Measurements from ENCODE around the gene PPFIA4.

Gene PPFIA4

GRCh38 chr1:203090421-203091198 is 64.3 kb downstream of the PPFIA4 start:
- 84 to 88% methylated on average over 6 of the region's 6 CpGs for WGBS, 2 experiments
- no peaks in the 10 kb centered on the region for H3K27me3 ChIP-seq (ENCODE audit: control insufficient read depth, insufficient read depth, low read length, poor library complexity, severe bottlenecking)
- no peaks in the 10 kb centered on the region for H3K36me3 ChIP-seq (ENCODE audit: control insufficient read depth, insufficient read depth, low read length)
- H3K9me3 ChIP-seq (ENCODE audit: control insufficient read depth, low read length), result no peaks in the 10 kb centered on the region
- peaks cover 26% of the 10 kb centered on the region for H3K4me1 ChIP-seq (ENCODE audit: control insufficient read depth, insufficient read depth, low read length)
- no peak overlapping the region for H3K4me3 ChIP-seq (ENCODE audit: insufficient read depth, low read depth, low read length)
- H3K27ac ChIP-seq (ENCODE audit: insufficient read depth, low read depth, low read length, poor library complexity, severe bottlenecking), result no peak overlapping the region

- Histone ChIP-seq H3K4me1 (ENCODE audit: control insufficient read depth, insufficient read depth, low read length) (peaks cover 22% of the 10 kb centered on the region), H3K27me3 (ENCODE audit: control insufficient read depth, insufficient read depth, low read length, poor library complexity, severe bottlenecking) (no peaks in the 10 kb centered on the region), H3K27ac (ENCODE audit: insufficient read depth, low read depth, low read length, poor library complexity, severe bottlenecking) (no peak overlapping the region), H3K4me3 (ENCODE audit: insufficient read depth, low read depth, low read length) (no peak overlapping the region), H3K36me3 (ENCODE audit: control insufficient read depth, insufficient read depth, low read length) (no peaks in the 10 kb centered on the region), H3K9me3 (ENCODE audit: control insufficient read depth, low read length) (no peaks in the 10 kb centered on the region)
- 86 to 95% methylated on average over 4 of the region's 4 CpGs for WGBS, 2 experiments
Measured at GRCh38 chr1:203091199-203091477, 64.8 kb downstream of the PPFIA4 start.

- Histone ChIP-seq H3K9me3 (ENCODE audit: control insufficient read depth, low read length) (no peaks in the 10 kb centered on the region), H3K27ac (ENCODE audit: insufficient read depth, low read depth, low read length, poor library complexity, severe bottlenecking) (no peak overlapping the region), H3K27me3 (ENCODE audit: control insufficient read depth, insufficient read depth, low read length, poor library complexity, severe bottlenecking) (no peaks in the 10 kb centered on the region), H3K36me3 (ENCODE audit: control insufficient read depth, insufficient read depth, low read length) (no peaks in the 10 kb centered on the region), H3K4me3 (ENCODE audit: insufficient read depth, low read depth, low read length) (no peak overlapping the region), H3K4me1 (ENCODE audit: control insufficient read depth, insufficient read depth, low read length) (peaks cover 16% of the 10 kb centered on the region)
- WGBS, 2 experiments, result 87 to 88% methylated on average over 6 of the region's 6 CpGs
Measured at GRCh38 chr1:203091761-203092330, 65.6 kb downstream of the PPFIA4 start.

- H3K4me1 ChIP-seq (ENCODE audit: control insufficient read depth, insufficient read depth, low read length), result peaks cover 8% of the 10 kb centered on the region
- H3K4me3 ChIP-seq (ENCODE audit: insufficient read depth, low read depth, low read length), result no peak overlapping the region
- WGBS, 2 experiments, result 86 to 89% methylated on average over 1 of the region's 1 CpG
- H3K27me3 ChIP-seq (ENCODE audit: control insufficient read depth, insufficient read depth, low read length, poor library complexity, severe bottlenecking), result no peaks in the 10 kb centered on the region
- no peaks in the 10 kb centered on the region for H3K36me3 ChIP-seq (ENCODE audit: control insufficient read depth, insufficient read depth, low read length)
- no peak overlapping the region for H3K27ac ChIP-seq (ENCODE audit: insufficient read depth, low read depth, low read length, poor library complexity, severe bottlenecking)
- no peaks in the 10 kb centered on the region for H3K9me3 ChIP-seq (ENCODE audit: control insufficient read depth, low read length)
Measured at GRCh38 chr1:203093754-203094410, 67.6 kb downstream of the PPFIA4 start.

GRCh38 chr1:203095061-203095690 is 68.9 kb downstream of the PPFIA4 start:
- no peaks in the 10 kb centered on the region for H3K4me1 ChIP-seq (ENCODE audit: control insufficient read depth, insufficient read depth, low read length)
- H3K9me3 ChIP-seq (ENCODE audit: control insufficient read depth, low read length), result no peaks in the 10 kb centered on the region
- H3K36me3 ChIP-seq (ENCODE audit: control insufficient read depth, insufficient read depth, low read length), result no peaks in the 10 kb centered on the region
- 89 to 100% methylated on average over 1 of the region's 1 CpG for WGBS, 2 experiments
- H3K27me3 ChIP-seq (ENCODE audit: control insufficient read depth, insufficient read depth, low read length, poor library complexity, severe bottlenecking), result no peaks in the 10 kb centered on the region
- no peak overlapping the region for H3K27ac ChIP-seq (ENCODE audit: insufficient read depth, low read depth, low read length, poor library complexity, severe bottlenecking)
- H3K4me3 ChIP-seq (ENCODE audit: insufficient read depth, low read depth, low read length), result no peak overlapping the region

- H3K27me3 ChIP-seq (ENCODE audit: control insufficient read depth, insufficient read depth, low read length, poor library complexity, severe bottlenecking), result no peaks in the 10 kb centered on the region
- H3K27ac ChIP-seq (ENCODE audit: insufficient read depth, low read depth, low read length, poor library complexity, severe bottlenecking), result no peak overlapping the region
- no peaks in the 10 kb centered on the region for H3K36me3 ChIP-seq (ENCODE audit: control insufficient read depth, insufficient read depth, low read length)
- H3K4me1 ChIP-seq (ENCODE audit: control insufficient read depth, insufficient read depth, low read length), result no peaks in the 10 kb centered on the region
- no peak overlapping the region for H3K4me3 ChIP-seq (ENCODE audit: insufficient read depth, low read depth, low read length)
- no peaks in the 10 kb centered on the region for H3K9me3 ChIP-seq (ENCODE audit: control insufficient read depth, low read length)
Measured at GRCh38 chr1:203096566-203096965, 70.3 kb downstream of the PPFIA4 start.

- 89 to 97% methylated on average over 1 of the region's 1 CpG for WGBS, 2 experiments
- Histone ChIP-seq H3K27me3 (ENCODE audit: control insufficient read depth, insufficient read depth, low read length, poor library complexity, severe bottlenecking) (no peaks in the 10 kb centered on the region), H3K4me1 (ENCODE audit: control insufficient read depth, insufficient read depth, low read length) (no peaks in the 10 kb centered on the region), H3K27ac (ENCODE audit: insufficient read depth, low read depth, low read length, poor library complexity, severe bottlenecking) (no peak overlapping the region), H3K36me3 (ENCODE audit: control insufficient read depth, insufficient read depth, low read length) (no peaks in the 10 kb centered on the region), H3K4me3 (ENCODE audit: insufficient read depth, low read depth, low read length) (no peak overlapping the region), H3K9me3 (ENCODE audit: control insufficient read depth, low read length) (no peaks in the 10 kb centered on the region)
Measured at GRCh38 chr1:203097001-203097400, 70.7 kb downstream of the PPFIA4 start.

- no peaks in the 10 kb centered on the region for H3K36me3 ChIP-seq (ENCODE audit: control insufficient read depth, insufficient read depth, low read length)
- no peak overlapping the region for H3K27ac ChIP-seq (ENCODE audit: insufficient read depth, low read depth, low read length, poor library complexity, severe bottlenecking)
- H3K4me3 ChIP-seq (ENCODE audit: insufficient read depth, low read depth, low read length), result no peak overlapping the region
- no peaks in the 10 kb centered on the region for H3K9me3 ChIP-seq (ENCODE audit: control insufficient read depth, low read length)
- H3K4me1 ChIP-seq (ENCODE audit: control insufficient read depth, insufficient read depth, low read length), result no peaks in the 10 kb centered on the region
- 91 to 94% methylated on average over 1 of the region's 1 CpG for WGBS, 2 experiments
- no peaks in the 10 kb centered on the region for H3K27me3 ChIP-seq (ENCODE audit: control insufficient read depth, insufficient read depth, low read length, poor library complexity, severe bottlenecking)
Measured at GRCh38 chr1:203098445-203098844, 72.2 kb downstream of the PPFIA4 start.

GRCh38 chr1:203098914-203099520 is 72.7 kb downstream of the PPFIA4 start:
- no peak overlapping the region for H3K4me3 ChIP-seq (ENCODE audit: insufficient read depth, low read depth, low read length)
- H3K27ac ChIP-seq (ENCODE audit: insufficient read depth, low read depth, low read length, poor library complexity, severe bottlenecking), result no peak overlapping the region
- H3K4me1 ChIP-seq (ENCODE audit: control insufficient read depth, insufficient read depth, low read length), result no peaks in the 10 kb centered on the region
- no peaks in the 10 kb centered on the region for H3K36me3 ChIP-seq (ENCODE audit: control insufficient read depth, insufficient read depth, low read length)
- WGBS, 2 experiments, result 91 to 94% methylated on average over 8 of the region's 8 CpGs
- no peaks in the 10 kb centered on the region for H3K9me3 ChIP-seq (ENCODE audit: control insufficient read depth, low read length)
- no peaks in the 10 kb centered on the region for H3K27me3 ChIP-seq (ENCODE audit: control insufficient read depth, insufficient read depth, low read length, poor library complexity, severe bottlenecking)

All from ectodermal cell (in vitro differentiated cells).